ENCODE measurements around the gene SUGT1.
"Not testable (repeated sequence)": the region's sequence is repeated elsewhere in the genome, so short reads cannot be mapped to it uniquely, and the experiment has no call there.

The SUGT1 gene
- 81.2 reads per million, percentile 78 among the genes with 10 or more reads in this experiment for total RNA-seq

DNA sequence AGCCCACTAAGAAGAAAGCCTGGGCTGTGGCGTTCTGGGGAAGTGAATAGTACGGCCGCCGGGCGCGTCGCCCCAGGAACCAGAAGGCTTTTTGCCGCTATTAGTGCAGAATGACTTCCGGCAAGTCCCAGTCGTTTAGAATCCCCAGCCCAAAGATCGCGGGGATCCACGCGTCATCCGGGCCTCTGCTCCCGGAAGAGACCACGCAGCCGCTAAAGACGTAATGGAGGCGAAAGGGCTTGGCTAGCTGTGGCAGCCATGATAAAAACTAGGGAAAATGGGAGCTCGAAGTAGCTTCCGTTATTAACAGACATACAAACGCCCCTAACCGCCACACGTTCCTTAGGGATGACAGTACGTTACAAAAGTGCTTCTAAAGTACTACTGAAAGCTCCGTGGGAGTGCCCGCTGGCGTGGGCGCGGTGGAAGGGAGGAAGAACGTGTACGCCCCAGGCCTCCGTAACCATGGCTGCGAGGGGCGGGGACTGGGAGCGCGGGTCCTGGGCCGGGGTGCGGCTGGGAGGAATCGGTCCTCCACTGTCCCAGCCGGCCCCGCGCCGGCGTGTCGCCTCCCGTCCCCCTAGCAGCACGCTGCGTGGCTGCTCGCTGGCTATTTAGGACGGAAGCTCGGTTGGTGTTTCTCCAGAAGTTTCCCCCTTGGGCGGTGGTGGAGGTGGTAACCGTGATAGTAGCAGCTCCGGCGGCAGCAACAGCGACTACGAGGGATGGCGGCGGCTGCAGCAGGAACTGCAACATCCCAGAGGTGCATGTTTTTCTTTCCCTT lies at the start of gene SUGT1:
TSS of gene SUGT1 (plus strand) at position 641 of the 784 bp plus-strand sequence. CDS start at position 726, 85 bp downstream.
- DNase-seq, result peak; percentile 89

- DNase-seq, result not testable (repeated sequence)
Measured at GRCh38 chr13:52603316-52603715, 49.3 kb upstream of the SUGT1 start.

- DNase-seq, result not testable (repeated sequence)
Measured at GRCh38 chr13:52606126-52606525, 46.5 kb upstream of the SUGT1 start.

DNA sequence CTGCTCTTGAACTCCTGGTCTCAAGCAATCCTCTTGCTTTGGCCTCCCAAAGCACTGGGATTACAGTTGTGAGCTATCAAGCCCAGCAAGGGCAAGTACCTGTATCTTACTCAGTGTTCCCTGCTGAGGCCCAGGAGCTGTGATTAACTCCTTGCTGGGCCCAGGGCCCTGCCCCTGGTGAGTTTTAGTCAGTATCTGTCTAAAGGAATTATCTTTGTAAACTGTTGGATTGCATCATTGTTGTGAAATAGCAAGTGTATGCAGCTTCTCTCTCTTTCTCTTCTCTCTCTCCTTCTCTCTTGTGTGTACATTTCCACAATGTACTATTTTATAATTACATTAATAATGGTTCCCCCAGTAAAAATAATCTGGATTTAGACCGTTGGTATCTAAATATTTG lies 45.8 kb upstream of the SUGT1 start:
- DNase-seq, result not testable (repeated sequence)

- not testable (repeated sequence) for DNase-seq
Measured at GRCh38 chr13:52608184-52608583, 44.5 kb upstream of the SUGT1 start.

- DNase-seq, result not testable (repeated sequence)
Measured at GRCh38 chr13:52609013-52609606, 43.5 kb upstream of the SUGT1 start.

DNA sequence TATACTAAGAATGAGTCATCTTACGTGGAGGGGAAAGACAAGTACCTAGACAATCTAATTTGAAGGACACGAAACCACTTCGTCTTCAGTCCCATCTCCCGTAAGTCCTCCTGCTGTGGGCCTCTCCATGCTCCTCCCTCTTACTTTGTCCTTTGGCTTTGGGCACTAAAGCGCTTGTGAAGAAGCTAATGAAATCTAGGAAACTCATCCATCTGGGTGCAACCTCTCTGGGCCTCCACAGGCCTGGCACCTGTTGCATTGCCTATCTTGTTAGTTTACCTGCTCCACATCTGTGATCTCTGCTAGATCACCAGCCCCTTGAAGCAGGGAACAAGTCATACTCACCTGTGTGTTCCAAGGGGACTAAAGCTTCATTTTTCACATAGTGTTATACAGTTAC lies 42.5 kb upstream of the SUGT1 start:
- not testable (repeated sequence) for DNase-seq

- no peak for DNase-seq
Measured at GRCh38 chr13:52615134-52615801, 37.4 kb upstream of the SUGT1 start.

DNA sequence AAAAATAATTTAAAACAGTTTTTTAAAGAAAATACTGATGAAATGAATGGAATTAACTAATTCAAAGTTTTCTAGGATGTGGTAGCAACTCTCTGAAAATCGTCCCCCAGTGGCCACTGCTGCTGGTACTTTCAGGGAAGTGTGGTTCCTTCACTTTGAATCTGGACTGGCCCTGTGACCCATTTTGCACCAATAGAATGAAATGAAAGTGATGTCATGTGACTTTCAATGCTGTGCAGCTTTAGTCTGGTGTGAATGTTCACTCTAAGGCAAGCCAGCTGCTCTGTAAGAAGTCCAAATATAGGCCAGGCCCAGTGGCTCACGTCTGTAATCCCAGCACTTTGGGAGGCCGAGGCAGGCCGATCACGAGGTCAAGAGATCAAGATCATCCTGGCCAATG lies 36.8 kb upstream of the SUGT1 start:
- no peak for DNase-seq

GRCh38 chr13:52617070-52618060 lies 35.3 kb upstream of the SUGT1 start:
- DNase-seq, result peak; percentile 73

DNA sequence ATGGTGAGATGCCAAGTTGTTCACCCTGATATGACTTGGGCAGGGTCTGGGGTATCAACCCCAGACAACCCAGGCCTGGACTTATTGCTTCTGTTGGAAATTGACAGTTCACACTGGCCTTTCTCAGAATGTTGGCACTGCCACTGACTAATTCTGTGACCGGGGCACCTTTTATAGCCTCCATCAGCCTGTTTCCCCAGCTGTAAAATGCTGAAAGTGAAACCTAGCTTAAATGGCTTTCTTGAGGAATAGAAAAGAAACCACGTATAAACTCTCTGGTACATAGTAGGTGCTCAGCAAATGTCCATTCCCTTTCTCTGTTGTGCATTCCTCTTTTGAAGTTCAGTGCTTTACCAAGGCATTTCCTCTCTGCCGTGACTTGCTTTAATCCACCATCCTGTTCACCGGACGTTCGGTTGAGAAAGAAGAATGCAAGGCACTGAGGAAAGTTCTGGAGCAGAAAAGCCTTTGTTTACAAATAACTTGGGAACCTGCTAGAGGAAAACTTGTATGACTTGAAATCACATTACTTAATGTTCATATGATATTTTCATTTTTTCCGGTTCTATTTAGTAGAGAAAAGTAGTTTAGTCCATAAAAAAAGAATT lies 21.4 kb upstream of the SUGT1 start:
- DNase-seq, result not testable (repeated sequence)

GRCh38 chr13:52638666-52639328 lies 13.8 kb upstream of the SUGT1 start:
- no peak for DNase-seq

DNA sequence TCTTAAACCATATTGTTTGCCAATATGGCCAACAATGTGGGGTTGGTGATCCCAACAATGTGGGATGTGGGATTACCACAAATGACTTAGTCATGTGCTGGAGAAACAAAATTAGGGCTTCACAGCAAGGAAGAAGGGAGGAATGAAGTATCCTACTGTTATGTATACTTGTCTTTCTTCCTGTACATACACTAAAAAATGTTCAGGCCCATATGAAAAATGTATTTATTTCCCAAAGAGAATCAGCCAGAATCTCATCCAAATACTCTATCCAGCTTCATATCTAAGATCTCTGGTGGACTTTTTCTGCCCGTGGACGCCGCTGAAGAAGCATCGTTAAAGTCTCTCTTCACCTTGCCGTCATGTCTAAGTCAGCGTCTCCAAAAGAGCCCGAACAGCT lies 10.5 kb upstream of the SUGT1 start, which contains the start of gene HNRNPA1L2:
TSS of gene HNRNPA1L2 (plus strand) at position 301 of the 400 bp plus-strand sequence. CDS start at position 363, 62 bp downstream.
- DNase-seq, result no peak

DNA sequence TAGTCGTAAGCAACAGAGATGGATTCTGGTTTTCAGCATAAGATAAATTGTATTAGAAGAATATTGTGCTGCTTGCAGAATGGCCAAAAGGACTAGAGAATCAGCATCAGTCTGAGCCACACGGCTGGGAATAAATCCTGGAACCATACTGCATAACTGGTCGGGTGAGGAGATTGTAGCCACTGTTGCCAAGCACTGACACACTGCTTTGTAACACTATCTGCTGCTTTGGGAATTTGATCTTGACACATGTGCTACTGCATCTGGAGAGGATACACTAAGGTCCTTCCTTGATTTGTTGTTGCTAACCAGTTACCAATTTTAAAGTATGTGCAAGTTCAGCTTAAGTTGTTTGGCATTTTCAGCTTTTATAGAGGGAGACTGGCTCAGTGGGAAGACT lies 8.5 kb upstream of the SUGT1 start:
- no peak for DNase-seq

GRCh38 chr13:52646967-52647366 lies 5.7 kb upstream of the SUGT1 start:
- DNase-seq, result no peak

DNA sequence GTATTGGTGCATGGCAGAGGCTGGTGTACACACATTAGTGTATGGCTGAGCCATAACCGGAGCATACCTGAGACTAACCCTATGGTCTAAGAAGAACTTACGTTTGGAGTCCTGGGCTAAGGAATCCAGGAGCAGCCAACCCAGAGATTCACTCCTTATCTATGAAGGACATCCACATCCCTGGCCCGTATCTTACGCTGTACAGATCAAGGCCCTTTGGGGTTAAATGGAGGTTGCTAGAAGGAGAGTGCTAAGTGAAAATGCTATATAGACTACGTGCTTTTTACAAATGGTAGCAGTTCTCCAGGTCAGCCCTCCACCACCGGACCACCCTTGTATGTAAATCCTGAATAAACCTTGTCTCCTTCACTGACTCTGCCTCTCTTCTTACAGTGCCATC lies 1.9 kb upstream of the SUGT1 start:
- DNase-seq, result no peak

DNA sequence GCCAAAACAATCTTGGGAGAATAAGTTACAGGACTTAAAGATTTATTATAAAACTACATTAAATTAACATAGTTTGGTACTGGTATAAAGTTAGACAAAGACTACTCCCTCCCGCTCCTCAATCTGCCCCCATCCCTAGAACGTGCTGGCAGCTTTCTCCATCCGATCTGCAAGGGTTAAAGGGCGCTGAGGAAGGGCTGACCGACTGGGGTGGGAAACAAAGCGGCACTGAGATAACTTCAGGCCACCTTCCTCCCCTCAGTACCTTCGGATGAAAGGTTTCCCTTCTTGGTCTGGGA lies 790 bp upstream of the SUGT1 start:
- no peak for DNase-seq

GRCh38 chr13:52652980-52653303 lies 306 bp downstream of the SUGT1 start:
- DNase-seq, result no peak

DNA sequence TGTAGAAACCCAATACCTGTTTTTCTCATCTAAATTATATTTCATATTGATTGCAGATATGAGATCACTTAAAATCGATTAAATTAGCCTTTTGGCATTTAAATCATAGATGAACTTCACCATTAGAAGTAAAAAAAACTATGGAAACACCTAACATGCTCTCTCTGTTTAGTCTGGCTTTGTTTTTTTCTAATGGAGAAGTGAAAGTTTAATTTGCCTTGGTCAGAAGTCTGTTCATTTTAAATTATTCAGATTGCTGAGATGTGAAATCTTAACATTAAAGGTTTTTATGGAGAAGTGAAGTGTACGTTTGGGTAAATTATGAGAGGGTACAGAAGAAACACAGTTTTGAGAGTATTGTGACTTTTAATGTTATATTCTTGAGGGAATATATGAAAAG lies 6.7 kb downstream of the SUGT1 start:
- DNase-seq, result no peak

GRCh38 chr13:52664272-52664671 lies 11.6 kb downstream of the SUGT1 start:
- no peak for DNase-seq

GRCh38 chr13:52665325-52665724 lies 12.7 kb downstream of the SUGT1 start:
- no peak for DNase-seq

DNA sequence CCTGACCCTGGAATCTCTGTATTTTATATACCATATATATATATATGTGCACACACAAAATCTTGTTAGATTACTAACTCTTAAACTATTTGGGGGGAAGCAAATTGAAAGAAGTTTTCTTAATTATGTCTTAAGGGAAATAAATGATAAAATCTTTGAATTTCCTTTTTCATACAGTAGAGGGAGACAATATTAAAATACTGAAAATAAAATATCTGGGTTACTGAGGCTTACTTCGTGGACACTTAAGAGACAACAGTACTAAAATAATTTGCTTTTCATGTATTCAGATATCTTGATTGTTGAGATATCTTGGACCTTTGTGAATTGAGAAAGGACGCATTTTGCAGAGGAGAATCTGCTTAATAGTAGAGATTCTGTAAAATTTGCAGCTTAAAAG lies 17.0 kb downstream of the SUGT1 start:
- DNase-seq, result no peak

Measured in effector CD4-positive, alpha-beta T cell (primary cell).